HEK293 (cell line): Measurements from ENCODE around the gene RPS14.

Experiments used
- CTCF ChIP-seq: fragments of 450-650 bp; formaldehyde crosslinking; IDR thresholded peaks from 2 replicates; pipeline ENCODE4 v1.5.1; 2016; ENCODE audit warnings: missing biosample characterization, missing genetic modification characterization
- ELK4 ChIP-seq: IDR thresholded peaks from 2 replicates; pipeline ENCODE4 v1.6.1; 2011; ENCODE audit warnings: mild to moderate bottlenecking, low read depth, low read length, borderline replicate concordance
- REST ChIP-seq: fragments of 450-650 bp; formaldehyde crosslinking; IDR thresholded peaks from 2 replicates; pipeline ENCODE4 v1.5.1; 2016; ENCODE audit warnings: missing biosample characterization, missing genetic modification characterization
- TRIM28 ChIP-seq: IDR thresholded peaks from 2 replicates; pipeline ENCODE4 v1.6.1; 2011; ENCODE audit warnings: low read length, control low read depth, borderline replicate concordance
- YY1 ChIP-seq: fragments of 450-650 bp; formaldehyde crosslinking; IDR thresholded peaks from 2 replicates; pipeline ENCODE4 v1.5.1; 2018; ENCODE audit warnings: missing biosample characterization, missing genetic modification characterization
- ZBTB26 ChIP-seq: fragments of 450-650 bp; formaldehyde crosslinking; optimal IDR thresholded peaks from 2 replicates; pipeline ENCODE3; 2016; ENCODE audit warnings: missing biosample characterization, mild to moderate bottlenecking, missing genetic modification characterization
- ZBTB7A ChIP-seq: fragments of 450-650 bp; formaldehyde crosslinking; IDR thresholded peaks from 2 replicates; pipeline ENCODE4 v1.5.1; 2016; ENCODE audit warnings: low read depth, missing biosample characterization, missing genetic modification characterization
- ZBTB8A ChIP-seq: fragments of 450-650 bp; formaldehyde crosslinking; IDR thresholded peaks from 2 replicates; pipeline ENCODE4 v1.5.1; 2016; ENCODE audit warnings: missing biosample characterization, missing genetic modification characterization
- ZNF16 ChIP-seq: fragments of 450-650 bp; formaldehyde crosslinking; IDR thresholded peaks from 2 replicates; pipeline ENCODE4 v1.5.1; 2016; ENCODE audit warnings: low read depth, missing biosample characterization, missing genetic modification characterization
- ZNF18 ChIP-seq: fragments of 450-650 bp; formaldehyde crosslinking; IDR thresholded peaks from 2 replicates; pipeline ENCODE4 v1.5.1; 2016; ENCODE audit warnings: missing biosample characterization, missing genetic modification characterization
- ZNF571 ChIP-seq: fragments of 450-650 bp; formaldehyde crosslinking; IDR thresholded peaks from 2 replicates; pipeline ENCODE4 v1.5.0; 2017; ENCODE audit warnings: missing biosample characterization, missing genetic modification characterization
- ZNF621 ChIP-seq: fragments of 450-650 bp; formaldehyde crosslinking; IDR thresholded peaks from 2 replicates; pipeline ENCODE4 v1.5.1; 2017; ENCODE audit warnings: missing biosample characterization, missing genetic modification characterization
- ZNF76 ChIP-seq: fragments of 450-650 bp; formaldehyde crosslinking; IDR thresholded peaks from 2 replicates; pipeline ENCODE4; 2016; ENCODE audit warnings: low read depth, missing biosample characterization, missing genetic modification characterization, borderline replicate concordance

- TF ChIP-seq ZBTB7A (tag by site-specific recombination) (no peak), CTCF (no peak), REST (no peak), TRIM28 (no peak), ZNF621 (tag by site-specific recombination) (no peak), ZNF16 (tag by site-specific recombination) (no peak; the same call in 1 of the 2 replicates), YY1 (tag by site-specific recombination) (no peak), ZNF571 (tag by site-specific recombination) (no peak), ELK4 (no peak), ZNF18 (tag by site-specific recombination) (no peak), ZBTB8A (tag by site-specific recombination) (no peak), ZBTB26 (tag by site-specific recombination) (no peak), ZNF76 (tag by site-specific recombination) (no peak)
Measured at GRCh38 chr5:150448952-150449516, 505 bp downstream of the RPS14 start.
